H1 (cell line): Measurements from ENCODE around the gene XRN2. TPM values are rescaled to one million over a fixed set of nuclear protein-coding genes. Genes with fewer than 3 reads are reported as not detected.

ENCODE experiments used
- CTCF ChIA-PET: fragments of 300-600 bp; sonication (Branson Sonifier 250); formaldehyde crosslinking; loops from one replicate; lab custom pipeline; 2021; ENCODE audit not compliant: partially characterized antibody; lab: Charles Lee
- POLR2A ChIA-PET: fragments of 300-600 bp; sonication (Branson Sonifier 250); formaldehyde crosslinking; loops from one replicate; lab custom pipeline; 2021; ENCODE audit warnings: inconsistent platforms; ENCODE audit not compliant: partially characterized antibody; lab: Charles Lee
- DNase-seq, 2 experiments: peaks; one replicate each; pipeline versions ENCODE4 v3.0.0 to v3.0.0-alpha.2; 2010 to 2022; ENCODE audit warnings: low spot score in 2 of 2, low read depth in 1 of 2, mixed read lengths in 1 of 2
- FAIRE-seq: peaks from 2 replicates; lab custom pipeline; 2011; peaks lifted over from hg19 to GRCh38; lab: Jason Lieb, UNC
- H2AFZ ChIP-seq: 2 replicates; pipeline ENCODE4 v1.8.1; 2012; ENCODE audit warnings: low read length, inconsistent platforms
- H2AK5ac ChIP-seq: 2 replicates; pipeline ENCODE4 v1.6.1; 2013; ENCODE audit warnings: low read depth, low read length
- H2BK120ac ChIP-seq: replicated peaks from 2 replicates; pipeline ENCODE3; 2013; ENCODE audit warnings: low read depth, low read length, inconsistent platforms
- H2BK12ac ChIP-seq: 2 replicates; pipeline ENCODE4 v1.6.1; 2013; ENCODE audit warnings: low read depth, low read length
- H2BK15ac ChIP-seq: 2 replicates; pipeline ENCODE4 v1.6.1; 2013; ENCODE audit warnings: low read length
- H2BK20ac ChIP-seq: 2 replicates; pipeline ENCODE4 v1.6.1; 2013; ENCODE audit warnings: low read length
- H2BK5ac ChIP-seq: 2 replicates; pipeline ENCODE4 v1.6.1; 2013; ENCODE audit warnings: low read depth, low read length
- H3K14ac ChIP-seq: 2 replicates; pipeline ENCODE4 v1.6.1; 2013; ENCODE audit warnings: inconsistent platforms; ENCODE audit not compliant: insufficient read length
- H3K18ac ChIP-seq: 2 replicates; pipeline ENCODE4 v1.6.1; 2013; ENCODE audit warnings: low read length; ENCODE audit errors: extremely low read depth
- H3K23ac ChIP-seq: 2 replicates; pipeline ENCODE4 v1.6.1; 2013; ENCODE audit warnings: inconsistent platforms; ENCODE audit not compliant: insufficient read length
- H3K23me2 ChIP-seq: 2 replicates; pipeline ENCODE4 v1.6.1; 2013; ENCODE audit warnings: low read depth, low read length
- H3K27ac ChIP-seq: 2 replicates; pipeline ENCODE4 v1.6.1; 2011; ENCODE audit warnings: low read depth, low read length, inconsistent platforms
- H3K27me3 ChIP-seq, 4 experiments: replicated peaks in 1 of 4; 1 replicate in 1 of 4; 2 replicates in 3 of 4; pipeline versions ENCODE4 v1.6.1 to v1.8.1; 2011 to 2013; ENCODE audit warnings: low read length in 3 of 4, mild to moderate bottlenecking in 3 of 4, inconsistent platforms in 2 of 4, mixed read lengths in 2 of 4, moderate library complexity in 1 of 4; ENCODE audit not compliant: control insufficient read depth in 3 of 4, insufficient read depth in 3 of 4; ENCODE audit errors: extremely low read depth in 1 of 4
- H3K36me3 ChIP-seq, 4 experiments: 2 replicates each; pipeline versions ENCODE4 v1.6.1 to v1.8.1; 2011 to 2013; ENCODE audit warnings: mild to moderate bottlenecking in 4 of 4, low read length in 3 of 4, moderate library complexity in 2 of 4, control low read depth in 1 of 4, inconsistent platforms in 1 of 4; ENCODE audit not compliant: insufficient read depth in 4 of 4, control insufficient read depth in 2 of 4
- H3K4ac ChIP-seq: replicated peaks from 2 replicates; pipeline ENCODE3; 2013; ENCODE audit warnings: low read length, low read depth, mixed read lengths, inconsistent platforms; ENCODE audit not compliant: insufficient read length
- H3K4me1 ChIP-seq, 4 experiments: replicated peaks in 1 of 4; 1 replicate in 1 of 4; 2 replicates in 3 of 4; pipeline versions ENCODE4 v1.6.1 to v1.8.1; 2011 to 2013; ENCODE audit warnings: low read length in 3 of 4, inconsistent platforms in 2 of 4, mixed read lengths in 1 of 4; ENCODE audit not compliant: insufficient read depth in 4 of 4, control insufficient read depth in 3 of 4
- H3K4me2 ChIP-seq, 2 experiments: 2 replicates each; pipeline versions ENCODE4 v1.6.1 to v1.8.1; 2011 to 2013; ENCODE audit warnings: low read depth in 2 of 2, low read length in 2 of 2, control low read depth in 1 of 2, inconsistent platforms in 1 of 2, mild to moderate bottlenecking in 1 of 2; ENCODE audit not compliant: insufficient read depth in 1 of 2
- H3K4me3 ChIP-seq, 4 experiments: fragments of 200-600, 300-600 bp in 1 of 4; sonication (generic), shearing (Covaris generic), sonication (Bioruptor Twin) in 1 of 4; 2 replicates each; pipeline versions ENCODE4 v1.5.1 to v1.8.1; 2011 to 2016; ENCODE audit warnings: low read length in 4 of 4, low read depth in 3 of 4, control low read depth in 2 of 4, inconsistent platforms in 2 of 4, mild to moderate bottlenecking in 2 of 4, mixed read lengths in 1 of 4, moderate library complexity in 1 of 4; ENCODE audit not compliant: insufficient read depth in 2 of 4; ENCODE audit errors: extremely low read depth in 1 of 4
- H3K56ac ChIP-seq: replicated peaks from 2 replicates; pipeline ENCODE3; 2013; ENCODE audit warnings: low read depth, mild to moderate bottlenecking, mixed read lengths, low read length, inconsistent platforms; ENCODE audit not compliant: insufficient read length
- H3K79me1 ChIP-seq: 2 replicates; pipeline ENCODE4 v1.6.1; 2013; ENCODE audit warnings: low read depth, low read length, control low read depth
- H3K79me2 ChIP-seq, 2 experiments: 2 replicates each; pipeline versions ENCODE4 v1.6.1 to v1.8.1; 2012 to 2013; ENCODE audit warnings: low read length in 2 of 2, mild to moderate bottlenecking in 2 of 2, inconsistent platforms in 1 of 2; ENCODE audit not compliant: insufficient read depth in 2 of 2, control insufficient read depth in 1 of 2
- H3K9ac ChIP-seq, 4 experiments: replicated peaks in 1 of 4; 1 replicate in 1 of 4; 2 replicates in 3 of 4; pipeline versions ENCODE4 v1.6.1 to v1.8.1; 2011 to 2013; ENCODE audit warnings: low read depth in 3 of 4, low read length in 3 of 4, control low read depth in 2 of 4, mild to moderate bottlenecking in 2 of 4, moderate library complexity in 2 of 4, inconsistent platforms in 1 of 4; ENCODE audit errors: extremely low read depth in 1 of 4
- H3K9me3 ChIP-seq, 2 experiments: 2 replicates each; pipeline versions ENCODE4 v1.6.1 to v1.8.1; 2012 to 2013; ENCODE audit warnings: mild to moderate bottlenecking in 2 of 2, moderate library complexity in 2 of 2, control low read depth in 1 of 2, inconsistent platforms in 1 of 2, low read depth in 1 of 2, low read length in 1 of 2, mixed read lengths in 1 of 2; ENCODE audit not compliant: insufficient read depth in 2 of 2
- H4K20me1 ChIP-seq, 2 experiments: replicated peaks in 1 of 2; 2 replicates each; pipeline versions ENCODE3 to v1.8.1; 2011 to 2013; ENCODE audit warnings: inconsistent platforms in 2 of 2, low read length in 2 of 2, mild to moderate bottlenecking in 1 of 2; ENCODE audit not compliant: insufficient read depth in 2 of 2, control insufficient read depth in 1 of 2
- H4K5ac ChIP-seq: 2 replicates; pipeline ENCODE4 v1.6.1; 2013; ENCODE audit warnings: low read length, low read depth, mixed read lengths, inconsistent platforms; ENCODE audit not compliant: insufficient read length
- H4K8ac ChIP-seq: 2 replicates; pipeline ENCODE4 v1.8.0; 2013; ENCODE audit warnings: mild to moderate bottlenecking, moderate library complexity, low read length, inconsistent platforms; ENCODE audit not compliant: insufficient read depth; ENCODE audit errors: extremely low read depth
- H4K91ac ChIP-seq: replicated peaks from 2 replicates; pipeline ENCODE3; 2013; ENCODE audit warnings: low read length, mixed read lengths, inconsistent platforms; ENCODE audit not compliant: insufficient read length
- BACH1 ChIP-seq: IDR thresholded peaks from 2 replicates; pipeline ENCODE4 v1.6.1; 2012; ENCODE audit warnings: low read length, improper control_type of control experiment
- CBX5 ChIP-seq: fragments of 300-800, 300-1000 bp; sonication (generic); IDR thresholded peaks from 2 replicates; pipeline ENCODE4 v1.7.1; 2016; ENCODE audit warnings: antibody characterized with exemption, low read length, low read depth
- CREB1 ChIP-seq: IDR thresholded peaks from 2 replicates; pipeline ENCODE4 v1.6.1; 2012; ENCODE audit warnings: inconsistent platforms
- MAFK ChIP-seq: IDR thresholded peaks from 2 replicates; pipeline ENCODE4 v1.6.1; 2012; ENCODE audit warnings: low read depth, mild to moderate bottlenecking, improper control_type of control experiment, low read length
- RXRA ChIP-seq: IDR thresholded peaks from 2 replicates; pipeline ENCODE4 v1.6.1; 2011; ENCODE audit warnings: low read depth, mild to moderate bottlenecking, low read length, moderate library complexity; ENCODE audit not compliant: insufficient read depth
- TCF12 ChIP-seq: IDR thresholded peaks from 2 replicates; pipeline ENCODE4 v1.6.1; 2011; ENCODE audit warnings: low read depth, mild to moderate bottlenecking, low read length
- polyA plus RNA-seq, 7 experiments: library from polyadenylated mRNA; depleted of rRNA in 3 of 7; stranded (reverse) in 5 of 7; unstranded in 2 of 7; fragments of >200 nt in 5 of 7; fragments of 200-250 nt in 2 of 7; gene quantifications; 1 replicate in 5 of 7; 2 replicates in 1 of 7; 4 replicates in 1 of 7; pipeline versions ENCODE4 v1.2.1 to v1.2.3, GENCODE V29; 2011 to 2013; ENCODE audit warnings: missing spikeins in 2 of 7, mixed read lengths in 2 of 7
- total RNA-seq: library from RNA; stranded (reverse); fragmentation: NEBNext Ultra II Directional; extraction: Animal tissue kit (Norgen Biotek cat#: 25700); gene quantifications from 2 replicates; pipeline ENCODE4 v1.2.1, GENCODE V29; 2021

XRN2 gene
- total and polyA plus RNA-seq, 2 of the 8 experiments (the other 6 are each of a cell fraction or from before 2014, with no cell fraction given): 60.3 to 139 TPM

GRCh38 chr20:21411725-21412124, 108.6 kb downstream of the XRN2 start:
- H3K27ac ChIP-seq: no peak overlapping the region
- FAIRE-seq (no peak), DNase-seq (no peak)
- no peak overlapping the region for H2AK5ac ChIP-seq
- no peak overlapping the region for H2BK120ac ChIP-seq
- H3K9me3 ChIP-seq: no peaks in the 10 kb centered on the region; a peak in 1 of 4 replicates
- H3K27me3 ChIP-seq: no peaks in the 10 kb centered on the region
- ChIA-PET POLR2A (no interaction called here), CTCF (no interaction called here)
- TF ChIP-seq RXRA: no peak
- TF ChIP-seq CBX5: no peak
- TF ChIP-seq TCF12: no peak
- no peak for TF ChIP-seq MAFK
- no peak for TF ChIP-seq CREB1
- no peak for TF ChIP-seq BACH1
- no peak overlapping the region for H2AFZ ChIP-seq
- H4K20me1 ChIP-seq: no peaks in the 10 kb centered on the region
- H4K91ac ChIP-seq: no peak overlapping the region
- H3K4me1 ChIP-seq: no peaks in the 10 kb centered on the region
- no peak overlapping the region for H2BK15ac ChIP-seq
- H2BK5ac ChIP-seq: no peak overlapping the region
- no peaks in the 10 kb centered on the region for H3K79me1 ChIP-seq
- no peak overlapping the region for H3K4me2 ChIP-seq
- no peak overlapping the region for H3K4me3 ChIP-seq
- no peak overlapping the region for H4K5ac ChIP-seq
- H3K14ac ChIP-seq: no peak overlapping the region
- H3K23ac ChIP-seq: no peak overlapping the region
- no peaks in the 10 kb centered on the region for H3K36me3 ChIP-seq
- H4K8ac ChIP-seq: no peak overlapping the region
- H3K56ac ChIP-seq: no peak overlapping the region
- no peak overlapping the region for H3K18ac ChIP-seq
- H3K4ac ChIP-seq: no peak overlapping the region
- H3K23me2 ChIP-seq: no peaks in the 10 kb centered on the region
- no peak overlapping the region for H3K9ac ChIP-seq
- no peaks in the 10 kb centered on the region for H3K79me2 ChIP-seq
- H2BK12ac ChIP-seq: no peak overlapping the region
- no peak overlapping the region for H2BK20ac ChIP-seq
